H9 (cell line): ENCODE results near the gene PRKAG1. TPM values are rescaled to one million over a fixed set of nuclear protein-coding genes. Genes with fewer than 3 reads are reported as not detected.

ENCODE experiments used
- DNase-seq: peaks from one replicate; pipeline ENCODE4 v3.0.0-alpha.2; 2017
- H2AFZ ChIP-seq: one replicate; pipeline ENCODE4 v1.6.1; 2013; ENCODE audit warnings: mild to moderate bottlenecking, low read length, control low read depth, moderate library complexity
- H2AK5ac ChIP-seq: 2 replicates; pipeline ENCODE4 v1.6.1; 2013; ENCODE audit warnings: low read length, control low read depth, mixed read lengths; ENCODE audit not compliant: insufficient read length
- H2BK120ac ChIP-seq: one replicate; pipeline ENCODE4 v1.6.1; 2013; ENCODE audit warnings: low read depth, mild to moderate bottlenecking, low read length, control low read depth, inconsistent platforms; ENCODE audit not compliant: poor library complexity, severe bottlenecking
- H2BK12ac ChIP-seq: 2 replicates; pipeline ENCODE4 v1.6.1; 2013; ENCODE audit warnings: low read length, control low read depth, mixed read lengths, low read depth; ENCODE audit not compliant: insufficient read length
- H2BK15ac ChIP-seq: 2 replicates; pipeline ENCODE4 v1.6.1; 2013; ENCODE audit warnings: low read depth, low read length, control low read depth
- H2BK20ac ChIP-seq: one replicate; pipeline ENCODE4 v1.6.1; 2013; ENCODE audit warnings: low read depth, mild to moderate bottlenecking, low read length, control low read depth, inconsistent platforms; ENCODE audit not compliant: poor library complexity, severe bottlenecking
- H2BK5ac ChIP-seq: 2 replicates; pipeline ENCODE4 v1.6.1; 2013; ENCODE audit warnings: low read length, control low read depth, mixed read lengths; ENCODE audit not compliant: insufficient read length
- H3K14ac ChIP-seq: 2 replicates; pipeline ENCODE4 v1.6.1; 2013; ENCODE audit warnings: low read length, control low read depth; ENCODE audit not compliant: insufficient read depth
- H3K18ac ChIP-seq: 2 replicates; pipeline ENCODE4 v1.6.1; 2013; ENCODE audit warnings: low read depth, mild to moderate bottlenecking, mixed read lengths, low read length, control low read depth; ENCODE audit not compliant: insufficient read length
- H3K23ac ChIP-seq: 2 replicates; pipeline ENCODE4 v1.6.1; 2013; ENCODE audit warnings: low read length, control low read depth, mixed read lengths, low read depth; ENCODE audit not compliant: insufficient read length
- H3K23me2 ChIP-seq: 2 replicates; pipeline ENCODE4 v1.6.1; 2013; ENCODE audit warnings: low read depth, mild to moderate bottlenecking, mixed read lengths, low read length, control low read depth; ENCODE audit not compliant: insufficient read length, poor library complexity, severe bottlenecking
- H3K27ac ChIP-seq: 2 replicates; pipeline ENCODE4 v1.5.1; 2013; ENCODE audit warnings: low read length, control low read depth, mixed read lengths, low read depth; ENCODE audit not compliant: insufficient read length
- H3K27me3 ChIP-seq: 2 replicates; pipeline ENCODE4 v1.6.1; 2013; ENCODE audit warnings: low read length, control low read depth, inconsistent platforms; ENCODE audit not compliant: insufficient read depth
- H3K4ac ChIP-seq: 2 replicates; pipeline ENCODE4 v1.6.1; 2013; ENCODE audit warnings: low read depth, mild to moderate bottlenecking, control low read depth, inconsistent platforms, low read length, moderate library complexity
- H3K4me1 ChIP-seq: 2 replicates; pipeline ENCODE4 v1.6.1; 2013; ENCODE audit warnings: low read length, control low read depth, inconsistent platforms; ENCODE audit not compliant: insufficient read depth
- H3K4me2 ChIP-seq: 2 replicates; pipeline ENCODE4 v1.6.1; 2013; ENCODE audit warnings: low read length, control low read depth, mixed read lengths; ENCODE audit not compliant: insufficient read length, insufficient read depth
- H3K56ac ChIP-seq: 2 replicates; pipeline ENCODE4 v1.6.1; 2013; ENCODE audit warnings: low read depth, mild to moderate bottlenecking, mixed read lengths, low read length, control low read depth; ENCODE audit not compliant: insufficient read length
- H3K79me1 ChIP-seq: 2 replicates; pipeline ENCODE4 v1.6.1; 2013; ENCODE audit warnings: low read depth, mild to moderate bottlenecking, moderate library complexity, low read length, control low read depth, inconsistent platforms; ENCODE audit not compliant: insufficient read depth, poor library complexity, severe bottlenecking
- H3K79me2 ChIP-seq: 2 replicates; pipeline ENCODE4 v1.6.1; 2013; ENCODE audit warnings: low read length, control low read depth, inconsistent platforms; ENCODE audit not compliant: insufficient read depth
- H3K9ac ChIP-seq: 2 replicates; pipeline ENCODE4 v1.6.1; 2013; ENCODE audit warnings: low read length, control low read depth, mixed read lengths; ENCODE audit not compliant: insufficient read length; ENCODE audit errors: extremely low read depth
- H3K9me3 ChIP-seq: one replicate; pipeline ENCODE4 v1.6.1; 2013; ENCODE audit warnings: low read depth, low read length, inconsistent platforms; ENCODE audit not compliant: control insufficient read depth
- H3T11ph ChIP-seq: one replicate; pipeline ENCODE4 v1.6.1; 2013; ENCODE audit warnings: mild to moderate bottlenecking, low read length, control low read depth, inconsistent platforms
- H4K20me1 ChIP-seq: one replicate; pipeline ENCODE4 v1.6.1; 2013; ENCODE audit not compliant: control insufficient read depth, insufficient read length, insufficient read depth
- H4K5ac ChIP-seq: 2 replicates; pipeline ENCODE4 v1.6.1; 2013; ENCODE audit warnings: low read depth, mild to moderate bottlenecking, mixed read lengths, low read length, control low read depth; ENCODE audit not compliant: insufficient read length
- H4K8ac ChIP-seq: replicated peaks from 2 replicates; pipeline ENCODE4 v1.6.1; 2013; ENCODE audit warnings: low read length, control low read depth, mixed read lengths, low read depth; ENCODE audit not compliant: insufficient read length
- H4K91ac ChIP-seq: 2 replicates; pipeline ENCODE4 v1.6.1; 2013; ENCODE audit warnings: low read depth, mild to moderate bottlenecking, moderate library complexity, mixed read lengths, low read length, control low read depth; ENCODE audit not compliant: insufficient read length
- H3K27ac Mint-ChIP-seq, 3 experiments: 2 replicates in 2 of 3; 3 replicates in 1 of 3; pipeline ENCODE4 v1.8.0; 2020 to 2021; ENCODE audit warnings: mixed read lengths in 3 of 3, mild to moderate bottlenecking in 1 of 3, moderate library complexity in 1 of 3
- H3K27me3 Mint-ChIP-seq: 2 replicates; pipeline ENCODE4 v1.8.0; 2021; ENCODE audit warnings: low read depth, mild to moderate bottlenecking, moderate library complexity, mixed read lengths
- H3K36me3 Mint-ChIP-seq, 3 experiments: 2 replicates in 2 of 3; 3 replicates in 1 of 3; pipeline ENCODE4 v1.8.0; 2020 to 2021; ENCODE audit warnings: low read depth in 3 of 3, mixed read lengths in 3 of 3; ENCODE audit not compliant: insufficient read depth in 1 of 3
- H3K4me1 Mint-ChIP-seq, 2 experiments: 2 replicates each; pipeline ENCODE4 v1.8.0; 2020; ENCODE audit warnings: mixed read lengths in 2 of 2
- H3K4me3 Mint-ChIP-seq, 2 experiments: 2 replicates in 1 of 2; 3 replicates in 1 of 2; pipeline ENCODE4 v1.8.0; 2020 to 2021; ENCODE audit warnings: mild to moderate bottlenecking in 2 of 2, mixed read lengths in 2 of 2, moderate library complexity in 1 of 2
- H3K9me3 Mint-ChIP-seq, 2 experiments: 2 replicates in 1 of 2; 3 replicates in 1 of 2; pipeline ENCODE4 v1.8.0; 2020; ENCODE audit warnings: mild to moderate bottlenecking in 2 of 2, mixed read lengths in 2 of 2, moderate library complexity in 1 of 2
- WGBS: extraction: QIAGEN DNeasy Blood & Tissue Kit; methylation state at CpG from one replicate; pipeline ENCODE4 v1.1.7; 2013; ENCODE audit warnings: missing lambda C conversion rate, low lambda C conversion rate, mixed read lengths; ENCODE audit not compliant: insufficient read length; ENCODE audit errors: extremely low coverage; 5-methylcytosine and 5-hydroxymethylcytosine counted together
- total RNA-seq: library from RNA; stranded (reverse); gene quantifications from 2 replicates; pipeline ENCODE4 v1.2.1, GENCODE V29; 2021
- TF ChIP-seq, protein P1 (sequence below): fragments of 200-600 bp; sonication (generic); conservative IDR thresholded peaks from 3 replicates; pipeline ENCODE4 v1.8.0; 2021; ENCODE audit warnings: antibody characterized with exemption, mild to moderate bottlenecking

PRKAG1 gene
- total RNA-seq, 1 experiment from 2014 or later = 34.8 TPM

DNA sequence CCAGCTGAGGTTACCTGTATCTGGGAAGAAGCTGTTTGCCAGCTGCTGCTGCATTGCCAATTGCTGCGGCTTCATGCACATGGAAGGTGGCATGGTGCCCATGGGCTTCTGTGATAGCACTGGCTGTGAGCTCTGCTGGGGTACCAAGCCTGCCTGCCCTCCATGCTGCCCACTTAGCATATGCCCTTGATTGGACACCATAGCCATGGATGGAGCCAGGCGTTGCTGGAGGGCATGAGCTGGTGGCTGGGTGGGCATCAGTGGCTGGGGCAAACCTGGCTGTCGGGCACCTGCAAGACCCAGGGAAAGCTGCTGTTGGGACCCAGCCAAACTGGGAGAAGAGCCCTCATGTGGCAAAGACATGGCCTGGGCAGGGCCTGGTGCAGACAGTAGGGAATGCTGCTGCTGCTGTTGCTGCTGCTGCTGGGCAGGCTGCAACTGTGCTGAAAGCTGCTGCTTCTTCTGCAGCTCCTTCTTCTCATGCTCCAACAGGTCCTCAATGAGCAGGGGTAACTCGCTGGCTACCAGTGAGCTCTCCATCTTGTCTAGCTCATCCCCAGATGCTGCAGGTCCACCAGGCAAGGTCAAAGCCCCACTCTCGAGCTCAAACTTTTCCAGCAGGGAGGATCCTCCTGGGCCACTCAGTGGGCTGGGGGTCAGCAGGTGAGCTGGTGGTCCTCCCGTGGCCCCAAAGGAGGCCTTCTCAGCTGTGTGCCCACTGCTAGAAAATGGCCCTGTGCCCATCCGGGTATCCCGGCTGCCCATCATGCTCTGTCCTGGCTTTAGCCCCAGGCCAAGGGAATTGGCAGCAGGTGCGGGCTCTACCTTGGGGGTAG is 18.8 kb upstream of the PRKAG1 start:
- no peaks in the 10 kb centered on the region for H3K9me3 ChIP-seq
- H3K4me1 Mint-ChIP-seq = no peaks in the 10 kb centered on the region
- no peak overlapping the region for H2BK20ac ChIP-seq
- no peak overlapping the region for H4K91ac ChIP-seq
- H4K8ac ChIP-seq = no peak overlapping the region
- no peak overlapping the region for H2AFZ ChIP-seq
- H3K4me3 Mint-ChIP-seq = no peak overlapping the region
- no peaks in the 10 kb centered on the region for H3K4me1 ChIP-seq
- H3T11ph ChIP-seq = no peak overlapping the region
- H3K27me3 ChIP-seq = no peaks in the 10 kb centered on the region
- no peak overlapping the region for H3K18ac ChIP-seq
- no peaks in the 10 kb centered on the region for H3K79me1 ChIP-seq
- no peak overlapping the region for H3K9ac ChIP-seq
- no CpG with 5 or more reads among the region's 9 CpGs for WGBS
- H3K14ac ChIP-seq = no peak overlapping the region
- no peak overlapping the region for H4K5ac ChIP-seq
- no peak overlapping the region for H3K56ac ChIP-seq
- no peaks in the 10 kb centered on the region for H3K9me3 Mint-ChIP-seq
- no peak overlapping the region for H3K23ac ChIP-seq
- no peaks in the 10 kb centered on the region for H3K27me3 Mint-ChIP-seq
- no peak overlapping the region for H2BK120ac ChIP-seq
- H3K27ac ChIP-seq = no peak overlapping the region
- H3K36me3 Mint-ChIP-seq = peaks cover 41 to 94% (median 90%) of the 10 kb centered on the region in 3 experiments; a peak in 6 of 7 replicates
- no peaks in the 10 kb centered on the region for H4K20me1 ChIP-seq
- no peaks in the 10 kb centered on the region for H3K23me2 ChIP-seq
- no peak for DNase-seq
- H3K4me2 ChIP-seq = no peak overlapping the region
- TF ChIP-seq, protein P1, sequence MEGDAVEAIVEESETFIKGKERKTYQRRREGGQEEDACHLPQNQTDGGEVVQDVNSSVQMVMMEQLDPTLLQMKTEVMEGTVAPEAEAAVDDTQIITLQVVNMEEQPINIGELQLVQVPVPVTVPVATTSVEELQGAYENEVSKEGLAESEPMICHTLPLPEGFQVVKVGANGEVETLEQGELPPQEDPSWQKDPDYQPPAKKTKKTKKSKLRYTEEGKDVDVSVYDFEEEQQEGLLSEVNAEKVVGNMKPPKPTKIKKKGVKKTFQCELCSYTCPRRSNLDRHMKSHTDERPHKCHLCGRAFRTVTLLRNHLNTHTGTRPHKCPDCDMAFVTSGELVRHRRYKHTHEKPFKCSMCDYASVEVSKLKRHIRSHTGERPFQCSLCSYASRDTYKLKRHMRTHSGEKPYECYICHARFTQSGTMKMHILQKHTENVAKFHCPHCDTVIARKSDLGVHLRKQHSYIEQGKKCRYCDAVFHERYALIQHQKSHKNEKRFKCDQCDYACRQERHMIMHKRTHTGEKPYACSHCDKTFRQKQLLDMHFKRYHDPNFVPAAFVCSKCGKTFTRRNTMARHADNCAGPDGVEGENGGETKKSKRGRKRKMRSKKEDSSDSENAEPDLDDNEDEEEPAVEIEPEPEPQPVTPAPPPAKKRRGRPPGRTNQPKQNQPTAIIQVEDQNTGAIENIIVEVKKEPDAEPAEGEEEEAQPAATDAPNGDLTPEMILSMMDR = no peak
- no peak overlapping the region for H3K27ac Mint-ChIP-seq
- H2BK5ac ChIP-seq = no peak overlapping the region
- H2BK15ac ChIP-seq = no peak overlapping the region
- no peak overlapping the region for H2AK5ac ChIP-seq
- no peak overlapping the region for H3K4ac ChIP-seq
- H3K79me2 ChIP-seq = no peaks in the 10 kb centered on the region
- H2BK12ac ChIP-seq = no peak overlapping the region
